ENCODE data around the gene PEPD. TPM values are rescaled to one million over a fixed set of nuclear protein-coding genes. Genes with fewer than 3 reads are reported as not detected.

PEPD gene
- total and polyA plus RNA-seq, 4 donors = 37.3 to 211 (median 117) TPM

DNA sequence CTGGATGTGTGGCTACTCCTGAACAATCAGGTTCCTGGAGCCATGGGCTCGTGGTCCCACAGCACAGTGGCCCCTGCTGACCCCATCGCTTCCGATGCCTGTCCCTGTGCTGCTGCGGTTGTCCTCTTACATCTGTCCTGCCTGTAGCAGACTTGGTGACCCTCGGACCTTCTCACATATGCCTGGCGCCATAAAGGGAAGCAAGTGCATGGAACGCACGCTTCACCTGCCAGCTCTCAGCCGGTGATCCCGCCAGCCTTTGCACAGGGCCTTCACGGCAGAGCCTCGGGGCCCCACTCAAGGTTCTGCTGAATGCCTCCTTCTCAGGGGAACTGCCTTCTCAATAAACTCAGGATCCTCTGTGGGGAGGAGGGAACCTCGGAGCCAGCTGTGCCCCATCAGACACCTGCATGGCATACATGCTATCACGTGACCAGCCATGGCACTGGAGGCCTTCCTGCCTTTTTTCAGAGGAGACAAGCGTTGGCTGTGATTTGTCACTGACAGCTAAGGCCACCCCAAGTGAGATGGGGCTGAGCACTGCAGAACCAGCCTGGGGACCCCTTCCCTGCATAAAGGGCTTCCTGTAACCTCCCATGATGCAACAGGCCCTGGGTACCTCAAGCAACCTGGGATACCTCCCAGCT is 24.3 kb downstream of the PEPD start (continued):
- TF ChIP-seq, protein P1, sequence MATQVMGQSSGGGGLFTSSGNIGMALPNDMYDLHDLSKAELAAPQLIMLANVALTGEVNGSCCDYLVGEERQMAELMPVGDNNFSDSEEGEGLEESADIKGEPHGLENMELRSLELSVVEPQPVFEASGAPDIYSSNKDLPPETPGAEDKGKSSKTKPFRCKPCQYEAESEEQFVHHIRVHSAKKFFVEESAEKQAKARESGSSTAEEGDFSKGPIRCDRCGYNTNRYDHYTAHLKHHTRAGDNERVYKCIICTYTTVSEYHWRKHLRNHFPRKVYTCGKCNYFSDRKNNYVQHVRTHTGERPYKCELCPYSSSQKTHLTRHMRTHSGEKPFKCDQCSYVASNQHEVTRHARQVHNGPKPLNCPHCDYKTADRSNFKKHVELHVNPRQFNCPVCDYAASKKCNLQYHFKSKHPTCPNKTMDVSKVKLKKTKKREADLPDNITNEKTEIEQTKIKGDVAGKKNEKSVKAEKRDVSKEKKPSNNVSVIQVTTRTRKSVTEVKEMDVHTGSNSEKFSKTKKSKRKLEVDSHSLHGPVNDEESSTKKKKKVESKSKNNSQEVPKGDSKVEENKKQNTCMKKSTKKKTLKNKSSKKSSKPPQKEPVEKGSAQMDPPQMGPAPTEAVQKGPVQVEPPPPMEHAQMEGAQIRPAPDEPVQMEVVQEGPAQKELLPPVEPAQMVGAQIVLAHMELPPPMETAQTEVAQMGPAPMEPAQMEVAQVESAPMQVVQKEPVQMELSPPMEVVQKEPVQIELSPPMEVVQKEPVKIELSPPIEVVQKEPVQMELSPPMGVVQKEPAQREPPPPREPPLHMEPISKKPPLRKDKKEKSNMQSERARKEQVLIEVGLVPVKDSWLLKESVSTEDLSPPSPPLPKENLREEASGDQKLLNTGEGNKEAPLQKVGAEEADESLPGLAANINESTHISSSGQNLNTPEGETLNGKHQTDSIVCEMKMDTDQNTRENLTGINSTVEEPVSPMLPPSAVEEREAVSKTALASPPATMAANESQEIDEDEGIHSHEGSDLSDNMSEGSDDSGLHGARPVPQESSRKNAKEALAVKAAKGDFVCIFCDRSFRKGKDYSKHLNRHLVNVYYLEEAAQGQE (IDR thresholded peaks at IDR 0.05) = no peak
- TF ChIP-seq YY1 (IDR thresholded peaks at IDR 0.05) = no peak

DNA sequence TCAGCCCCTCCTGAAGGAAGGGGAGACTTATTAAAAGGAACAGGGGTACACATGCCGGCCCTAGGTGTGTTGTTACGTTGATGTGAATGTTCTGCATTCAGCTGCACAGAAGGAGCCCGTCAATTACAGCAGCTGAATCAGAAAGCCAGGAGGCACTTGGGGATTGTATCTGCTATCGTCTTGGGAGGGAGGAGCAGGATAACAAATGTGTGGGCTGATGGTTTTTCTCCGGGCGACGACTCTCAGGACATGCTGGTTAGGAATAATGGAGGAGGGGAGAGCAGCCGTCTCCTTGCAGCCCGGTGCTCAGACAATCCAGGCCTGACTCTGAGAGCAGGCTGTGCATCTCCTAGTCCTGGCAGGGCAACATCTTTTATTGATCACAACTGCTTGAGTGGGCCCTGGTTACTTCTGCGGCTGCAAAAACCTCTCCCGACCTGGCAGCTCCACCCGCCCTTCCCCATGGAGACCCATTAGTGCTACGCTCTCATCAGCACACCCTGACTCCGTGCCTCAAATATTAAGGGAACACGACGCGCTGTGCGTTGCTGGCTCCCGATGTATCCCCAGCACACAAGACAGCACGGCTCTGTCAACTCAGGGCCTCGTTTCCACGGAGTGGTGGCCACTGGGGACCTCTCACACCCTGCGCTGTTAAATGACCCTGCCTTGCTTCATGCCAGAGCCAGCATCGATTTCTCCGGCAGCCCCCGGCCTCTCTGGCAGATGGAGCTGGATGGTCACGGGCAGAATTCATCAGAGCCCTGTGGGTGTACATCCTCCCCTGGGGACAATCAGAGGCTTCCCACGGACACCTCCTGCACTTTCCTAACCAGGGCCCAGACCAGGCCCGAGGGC is 25.3 kb downstream of the PEPD start:
- Histone ChIP-seq H3K9ac (ENCODE audit: low read depth in 1 of 2, low read length in 2 of 2) (no peak overlapping the region), H3K36me3 (ENCODE audit: control insufficient read depth in 4 of 4, insufficient read depth in 3 of 4, low read depth in 1 of 4, low read length in 3 of 4) (peaks cover 6 to 27% (median 13%) of the 10 kb centered on the region in 4 donors), H3K4me3 (ENCODE audit: low read depth in 1 of 3, low read length in 3 of 3) (no peak overlapping the region), H3K27ac (ENCODE audit: low read depth in 1 of 2, low read length in 2 of 2) (no peak overlapping the region), H3K9me3 (ENCODE audit: control insufficient read depth in 4 of 4, low read length in 3 of 4) (no peaks in the 10 kb centered on the region), H3K27me3 (ENCODE audit: control insufficient read depth in 4 of 4, insufficient read depth in 4 of 4, low read length in 3 of 4) (no peaks in the 10 kb centered on the region), H3K4me1 (ENCODE audit: control insufficient read depth in 4 of 4, insufficient read depth in 4 of 4, low read length in 3 of 4) (peaks cover 6 to 28% (median 23%) of the 10 kb centered on the region in 4 donors)
- no peak for DNase-seq (ENCODE audit: low spot score)
- WGBS = 94% methylated on average over 29 of the region's 29 CpGs
- TF ChIP-seq HNF4G (IDR thresholded peaks at IDR 0.05) (no peak), JUND (IDR thresholded peaks at IDR 0.05) (no peak), YY1 (IDR thresholded peaks at IDR 0.05) (no peak), FOXA1 (IDR thresholded peaks at IDR 0.05) (no peak), EGR1 (IDR thresholded peaks at IDR 0.05; ENCODE audit: low read depth in 2 of 2) (no peak), TAF1 (conservative IDR thresholded peaks at IDR 0.05) (no peak), HNF4A (conservative IDR thresholded peaks at IDR 0.05) (no peak), SP1 (IDR thresholded peaks at IDR 0.05) (no peak), RAD21 (IDR thresholded peaks at IDR 0.05) (no peak), GABPA (IDR thresholded peaks at IDR 0.05 in 1 of 2, conservative IDR thresholded peaks at IDR 0.05 in 1 of 2) (no peak), NR2F2 (IDR thresholded peaks at IDR 0.05) (no peak), FOXA2 (IDR thresholded peaks at IDR 0.05) (no peak), RXRA (IDR thresholded peaks at IDR 0.05) (no peak)
- TF ChIP-seq, protein P2, sequence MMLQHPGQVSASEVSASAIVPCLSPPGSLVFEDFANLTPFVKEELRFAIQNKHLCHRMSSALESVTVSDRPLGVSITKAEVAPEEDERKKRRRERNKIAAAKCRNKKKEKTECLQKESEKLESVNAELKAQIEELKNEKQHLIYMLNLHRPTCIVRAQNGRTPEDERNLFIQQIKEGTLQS (IDR thresholded peaks at IDR 0.05) = no peak
- TF ChIP-seq, protein P1 (IDR thresholded peaks at IDR 0.05) = no peak
- TF ChIP-seq, protein P3, sequence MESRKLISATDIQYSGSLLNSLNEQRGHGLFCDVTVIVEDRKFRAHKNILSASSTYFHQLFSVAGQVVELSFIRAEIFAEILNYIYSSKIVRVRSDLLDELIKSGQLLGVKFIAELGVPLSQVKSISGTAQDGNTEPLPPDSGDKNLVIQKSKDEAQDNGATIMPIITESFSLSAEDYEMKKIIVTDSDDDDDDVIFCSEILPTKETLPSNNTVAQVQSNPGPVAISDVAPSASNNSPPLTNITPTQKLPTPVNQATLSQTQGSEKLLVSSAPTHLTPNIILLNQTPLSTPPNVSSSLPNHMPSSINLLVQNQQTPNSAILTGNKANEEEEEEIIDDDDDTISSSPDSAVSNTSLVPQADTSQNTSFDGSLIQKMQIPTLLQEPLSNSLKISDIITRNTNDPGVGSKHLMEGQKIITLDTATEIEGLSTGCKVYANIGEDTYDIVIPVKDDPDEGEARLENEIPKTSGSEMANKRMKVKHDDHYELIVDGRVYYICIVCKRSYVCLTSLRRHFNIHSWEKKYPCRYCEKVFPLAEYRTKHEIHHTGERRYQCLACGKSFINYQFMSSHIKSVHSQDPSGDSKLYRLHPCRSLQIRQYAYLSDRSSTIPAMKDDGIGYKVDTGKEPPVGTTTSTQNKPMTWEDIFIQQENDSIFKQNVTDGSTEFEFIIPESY (IDR thresholded peaks at IDR 0.05) = no peak
- TF ChIP-seq, protein P4, sequence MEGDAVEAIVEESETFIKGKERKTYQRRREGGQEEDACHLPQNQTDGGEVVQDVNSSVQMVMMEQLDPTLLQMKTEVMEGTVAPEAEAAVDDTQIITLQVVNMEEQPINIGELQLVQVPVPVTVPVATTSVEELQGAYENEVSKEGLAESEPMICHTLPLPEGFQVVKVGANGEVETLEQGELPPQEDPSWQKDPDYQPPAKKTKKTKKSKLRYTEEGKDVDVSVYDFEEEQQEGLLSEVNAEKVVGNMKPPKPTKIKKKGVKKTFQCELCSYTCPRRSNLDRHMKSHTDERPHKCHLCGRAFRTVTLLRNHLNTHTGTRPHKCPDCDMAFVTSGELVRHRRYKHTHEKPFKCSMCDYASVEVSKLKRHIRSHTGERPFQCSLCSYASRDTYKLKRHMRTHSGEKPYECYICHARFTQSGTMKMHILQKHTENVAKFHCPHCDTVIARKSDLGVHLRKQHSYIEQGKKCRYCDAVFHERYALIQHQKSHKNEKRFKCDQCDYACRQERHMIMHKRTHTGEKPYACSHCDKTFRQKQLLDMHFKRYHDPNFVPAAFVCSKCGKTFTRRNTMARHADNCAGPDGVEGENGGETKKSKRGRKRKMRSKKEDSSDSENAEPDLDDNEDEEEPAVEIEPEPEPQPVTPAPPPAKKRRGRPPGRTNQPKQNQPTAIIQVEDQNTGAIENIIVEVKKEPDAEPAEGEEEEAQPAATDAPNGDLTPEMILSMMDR (IDR thresholded peaks at IDR 0.05; ENCODE audit: low read depth, low read length, missing input control) = no peak
- TF ChIP-seq, protein P5, sequence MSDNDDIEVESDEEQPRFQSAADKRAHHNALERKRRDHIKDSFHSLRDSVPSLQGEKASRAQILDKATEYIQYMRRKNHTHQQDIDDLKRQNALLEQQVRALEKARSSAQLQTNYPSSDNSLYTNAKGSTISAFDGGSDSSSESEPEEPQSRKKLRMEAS (IDR thresholded peaks at IDR 0.05) = no peak

Measured in liver (tissue), 9 donors.